Thymus (tissue), 11 donors: Measurements from ENCODE around the gene MPDU1. TPM values are rescaled to one million over a fixed set of nuclear protein-coding genes. Genes with fewer than 3 reads are reported as not detected.

Experiments
- DNase-seq, 9 donors: peaks; one replicate each; pipeline ENCODE4 v3.0.0-alpha.2; 2013; ENCODE audit warnings: low spot score in 9 of 9, low read depth in 6 of 9, missing footprints in 1 of 9
- H3K27ac ChIP-seq, 2 donors: one replicate each; pipeline ENCODE4 v1.5.1; 2013; ENCODE audit warnings: control low read depth in 1 of 2, low read depth in 1 of 2, low read length in 1 of 2, mild to moderate bottlenecking in 1 of 2, moderate library complexity in 1 of 2
- H3K27me3 ChIP-seq, 2 donors: one replicate each; pipeline ENCODE4 v1.5.1; 2013; ENCODE audit warnings: low read length in 1 of 2; ENCODE audit not compliant: control insufficient read depth in 2 of 2, insufficient read depth in 1 of 2
- H3K36me3 ChIP-seq, 2 donors: one replicate each; pipeline ENCODE4 v1.5.1; 2013; ENCODE audit warnings: low read length in 1 of 2, mild to moderate bottlenecking in 1 of 2, moderate library complexity in 1 of 2; ENCODE audit not compliant: control insufficient read depth in 2 of 2, insufficient read depth in 2 of 2
- H3K4me1 ChIP-seq, 2 donors: one replicate each; pipeline ENCODE4 v1.5.1; 2013; ENCODE audit warnings: low read length in 2 of 2; ENCODE audit not compliant: control insufficient read depth in 2 of 2, insufficient read depth in 2 of 2
- H3K4me3 ChIP-seq, 2 donors: one replicate each; pipeline ENCODE4 v1.5.1; 2013; ENCODE audit warnings: low read length in 2 of 2, control low read depth in 1 of 2, mild to moderate bottlenecking in 1 of 2
- H3K9me3 ChIP-seq, 2 donors: one replicate each; pipeline ENCODE4 v1.5.1; 2013; ENCODE audit warnings: low read length in 1 of 2, mild to moderate bottlenecking in 1 of 2; ENCODE audit not compliant: control insufficient read depth in 2 of 2, insufficient read depth in 1 of 2
- WGBS: extraction: QIAGEN DNeasy Blood & Tissue Kit; methylation state at CpG from one replicate; pipeline ENCODE4 v1.1.7; 2013; 5-methylcytosine and 5-hydroxymethylcytosine counted together
- polyA plus RNA-seq: library from polyadenylated mRNA; stranded (reverse); fragments of 200-250 nt; gene quantifications from one replicate; pipeline ENCODE4 v1.2.3, GENCODE V29; 2013
- total RNA-seq: library from RNA; stranded (reverse); fragments of 120-200 nt; gene quantifications from one replicate; pipeline ENCODE4 v1.2.4, GENCODE V29; 2013
- donor health status: healthy.

The MPDU1 gene
- total and polyA plus RNA-seq, 2 donors, result 48.0 to 57.8 TPM

GRCh38 chr17:7569571-7569970 lies 14.1 kb upstream of the MPDU1 start:
- no peak for DNase-seq
- no peak overlapping the region for H3K27ac ChIP-seq
- H3K27me3 ChIP-seq, result no peaks in the 10 kb centered on the region
- H3K4me3 ChIP-seq, result no peak overlapping the region
- H3K4me1 ChIP-seq, result peaks cover 3 to 15% of the 10 kb centered on the region in 2 donors
- peaks cover 0 to 3% of the 10 kb centered on the region in 2 donors for H3K9me3 ChIP-seq
- WGBS, result 98% methylated on average over 5 of the region's 5 CpGs
- peaks cover 38 to 66% of the 10 kb centered on the region in 2 donors for H3K36me3 ChIP-seq

- no peaks in the 10 kb centered on the region for H3K27me3 ChIP-seq
- no peak overlapping the region for H3K27ac ChIP-seq
- peaks cover 5 to 23% of the 10 kb centered on the region in 2 donors for H3K4me1 ChIP-seq
- H3K36me3 ChIP-seq, result peaks cover 39 to 66% of the 10 kb centered on the region in 2 donors
- DNase-seq, result no peak
- WGBS, result 97% methylated on average over 10 of the region's 10 CpGs
- H3K4me3 ChIP-seq, result no peak overlapping the region
- peaks cover 0 to 3% of the 10 kb centered on the region in 2 donors for H3K9me3 ChIP-seq
These were observed 13.3 kb upstream of the MPDU1 start for GRCh38 chr17:7570351-7570750.

- Histone ChIP-seq H3K36me3 (peaks cover 48 to 68% of the 10 kb centered on the region in 2 donors), H3K27me3 (no peaks in the 10 kb centered on the region), H3K4me3 (peak overlapping the region; percentile 51 to 59), H3K27ac (peak overlapping the region; percentile 72 to 77), H3K4me1 (peaks cover 8 to 34% of the 10 kb centered on the region in 2 donors), H3K9me3 (peaks cover 0 to 3% of the 10 kb centered on the region in 2 donors)
- under 1% methylated on average over 11 of the region's 11 CpGs for WGBS
- DNase-seq, result peak in 1 of 9 donors; percentile 94
These were observed 11.4 kb upstream of the MPDU1 start for GRCh38 chr17:7572338-7572587.

- H3K9me3 ChIP-seq, result peaks cover 0 to 3% of the 10 kb centered on the region in 2 donors
- peaks cover 52 to 68% of the 10 kb centered on the region in 2 donors for H3K36me3 ChIP-seq
- WGBS, result under 1% methylated on average over 73 of the region's 73 CpGs
- peaks cover 8 to 36% of the 10 kb centered on the region in 2 donors for H3K4me1 ChIP-seq
- peak overlapping the region; percentile 97 to 98 for H3K27ac ChIP-seq
- H3K4me3 ChIP-seq, result peak overlapping the region; percentile 65 to 100
- peak in 8 of 9 donors; percentile 96 to 100 (median 98) for DNase-seq
- no peaks in the 10 kb centered on the region for H3K27me3 ChIP-seq
These were observed 10.9 kb upstream of the MPDU1 start for GRCh38 chr17:7572588-7573323.

GRCh38 chr17:7573324-7574080 lies 10.2 kb upstream of the MPDU1 start:
- WGBS, result under 1% methylated on average over 71 of the region's 71 CpGs
- Histone ChIP-seq H3K27ac (peak overlapping the region; percentile 97 to 98), H3K36me3 (peaks cover 59 to 72% of the 10 kb centered on the region in 2 donors), H3K9me3 (peaks cover 0 to 3% of the 10 kb centered on the region in 2 donors), H3K4me1 (peaks cover 8 to 38% of the 10 kb centered on the region in 2 donors), H3K4me3 (peak overlapping the region; percentile 65 to 100), H3K27me3 (no peaks in the 10 kb centered on the region)
- peak in 8 of 9 donors; percentile 74 to 95 (median 90) for DNase-seq

GRCh38 chr17:7574176-7574953 lies 9.3 kb upstream of the MPDU1 start:
- DNase-seq, result no peak

GRCh38 chr17:7575481-7575883 lies 8.2 kb upstream of the MPDU1 start:
- DNase-seq, result no peak
- Histone ChIP-seq H3K4me1 (peaks cover 11 to 53% of the 10 kb centered on the region in 2 donors), H3K36me3 (peaks cover 71 to 73% of the 10 kb centered on the region in 2 donors), H3K4me3 (no peak overlapping the region), H3K27me3 (no peaks in the 10 kb centered on the region), H3K27ac (no peak overlapping the region), H3K9me3 (peaks cover 0 to 3% of the 10 kb centered on the region in 2 donors)
- 91% methylated on average over 1 of the region's 1 CpG for WGBS

More at GRCh38 chr17:7574176-7574953, 9.3 kb upstream of the MPDU1 start:
- H3K36me3 ChIP-seq, result peaks cover 67 to 75% of the 10 kb centered on the region in 2 donors
- H3K4me3 ChIP-seq, result peak overlapping the region; percentile 65 to 100
- no peaks in the 10 kb centered on the region for H3K27me3 ChIP-seq
- peaks cover 10 to 45% of the 10 kb centered on the region in 2 donors for H3K4me1 ChIP-seq
- peak overlapping the region in 1 of 2 donors; percentile 59 for H3K27ac ChIP-seq
- WGBS, result 55% methylated on average over 15 of the region's 15 CpGs
- peaks cover 0 to 3% of the 10 kb centered on the region in 2 donors for H3K9me3 ChIP-seq

GRCh38 chr17:7575959-7576358 lies 7.7 kb upstream of the MPDU1 start:
- Histone ChIP-seq H3K27ac (no peak overlapping the region), H3K4me3 (no peak overlapping the region), H3K36me3 (peaks cover 66 to 71% of the 10 kb centered on the region in 2 donors), H3K4me1 (peaks cover 11 to 56% of the 10 kb centered on the region in 2 donors), H3K27me3 (no peaks in the 10 kb centered on the region), H3K9me3 (peaks cover 0 to 3% of the 10 kb centered on the region in 2 donors)
- 98% methylated on average over 7 of the region's 7 CpGs for WGBS
- no peak for DNase-seq
